ENCODE measurements around the gene DISC1.

DISC1 gene

DNA sequence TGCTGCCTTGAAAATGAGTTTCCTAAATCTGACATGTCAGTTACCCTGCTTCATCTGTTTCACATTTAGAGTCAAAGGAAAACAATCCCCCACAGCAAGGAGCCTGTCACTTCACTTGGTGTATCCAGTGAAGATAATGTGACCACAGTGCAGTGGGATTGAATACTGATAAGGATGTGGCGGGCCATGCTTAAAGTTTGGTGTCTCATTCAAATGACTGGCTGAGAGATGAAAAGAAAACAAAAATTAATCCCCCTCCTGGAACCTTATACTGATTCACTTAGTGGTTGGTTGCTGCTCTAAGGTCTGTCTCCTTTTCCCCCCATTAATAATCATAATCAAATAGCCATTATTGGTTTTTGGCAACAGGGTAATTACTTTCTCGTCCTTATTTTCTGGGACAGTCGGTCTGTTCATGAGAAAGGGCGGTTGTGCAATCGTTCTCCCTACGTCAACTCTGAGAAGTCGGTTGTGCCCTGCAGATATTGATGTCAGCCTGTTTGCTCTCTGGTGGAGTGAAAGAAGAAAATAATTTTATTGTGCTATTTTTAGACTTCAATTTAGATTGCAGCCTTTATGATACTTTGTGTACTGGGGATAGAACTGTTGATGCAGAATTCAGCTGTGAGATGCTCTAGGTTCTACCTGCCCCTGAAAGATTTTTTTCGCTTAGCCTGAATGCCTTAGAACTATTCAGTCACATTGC lies 360.2 kb downstream of the DISC1 start:
- TF ChIP-seq, protein P1, sequence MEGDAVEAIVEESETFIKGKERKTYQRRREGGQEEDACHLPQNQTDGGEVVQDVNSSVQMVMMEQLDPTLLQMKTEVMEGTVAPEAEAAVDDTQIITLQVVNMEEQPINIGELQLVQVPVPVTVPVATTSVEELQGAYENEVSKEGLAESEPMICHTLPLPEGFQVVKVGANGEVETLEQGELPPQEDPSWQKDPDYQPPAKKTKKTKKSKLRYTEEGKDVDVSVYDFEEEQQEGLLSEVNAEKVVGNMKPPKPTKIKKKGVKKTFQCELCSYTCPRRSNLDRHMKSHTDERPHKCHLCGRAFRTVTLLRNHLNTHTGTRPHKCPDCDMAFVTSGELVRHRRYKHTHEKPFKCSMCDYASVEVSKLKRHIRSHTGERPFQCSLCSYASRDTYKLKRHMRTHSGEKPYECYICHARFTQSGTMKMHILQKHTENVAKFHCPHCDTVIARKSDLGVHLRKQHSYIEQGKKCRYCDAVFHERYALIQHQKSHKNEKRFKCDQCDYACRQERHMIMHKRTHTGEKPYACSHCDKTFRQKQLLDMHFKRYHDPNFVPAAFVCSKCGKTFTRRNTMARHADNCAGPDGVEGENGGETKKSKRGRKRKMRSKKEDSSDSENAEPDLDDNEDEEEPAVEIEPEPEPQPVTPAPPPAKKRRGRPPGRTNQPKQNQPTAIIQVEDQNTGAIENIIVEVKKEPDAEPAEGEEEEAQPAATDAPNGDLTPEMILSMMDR (IDR thresholded peaks at IDR 0.05; ENCODE audit: poor library complexity, severe bottlenecking) = no peak
- H3K27ac ChIP-seq (ENCODE audit: poor library complexity, severe bottlenecking) = no peak overlapping the region
- no peak for DNase-seq (ENCODE audit: low spot score)

DNA sequence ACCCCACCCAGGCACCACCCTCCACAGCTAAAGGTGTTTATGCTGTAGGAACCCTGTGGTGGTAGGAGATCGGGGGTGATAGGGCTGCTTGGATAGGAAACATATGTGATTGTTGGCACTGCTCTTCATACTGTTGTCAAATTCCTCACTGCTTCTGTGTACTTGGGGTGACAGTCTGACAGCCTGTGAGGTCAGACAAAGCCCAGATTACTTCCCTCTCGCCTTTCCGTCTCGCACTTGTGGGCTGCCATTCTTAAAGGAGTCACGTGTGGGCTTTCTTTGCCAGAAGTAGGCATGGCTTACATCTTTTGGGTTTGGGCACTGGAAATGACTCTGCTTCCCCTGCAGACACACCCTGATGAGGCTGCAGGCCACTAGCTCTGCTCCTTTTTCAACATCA lies 363.8 kb downstream of the DISC1 start:
- TF ChIP-seq, protein P1 (IDR thresholded peaks at IDR 0.05; ENCODE audit: poor library complexity, severe bottlenecking) = no peak
- Histone ChIP-seq H3K4me1 (ENCODE audit: insufficient read depth, poor library complexity, severe bottlenecking) (no peaks in the 10 kb centered on the region), H3K36me3 (ENCODE audit: low read depth) (no peaks in the 10 kb centered on the region), H3K9me3 (ENCODE audit: severe bottlenecking) (no peaks in the 10 kb centered on the region), H3K27ac (ENCODE audit: poor library complexity, severe bottlenecking) (no peak overlapping the region), H3K4me3 (ENCODE audit: severe bottlenecking) (no peak overlapping the region), H3K27me3 (ENCODE audit: insufficient read depth, poor library complexity, severe bottlenecking) (no peaks in the 10 kb centered on the region)
- ATAC-seq (ENCODE audit: low read depth) (no peak), DNase-seq (ENCODE audit: low spot score) (no peak)

More for the DNA sequence above, 360.2 kb downstream of the DISC1 start:
- ATAC-seq (ENCODE audit: low read depth) = no peak
- Histone ChIP-seq H3K36me3 (ENCODE audit: low read depth) (no peaks in the 10 kb centered on the region), H3K4me1 (ENCODE audit: insufficient read depth, poor library complexity, severe bottlenecking) (no peaks in the 10 kb centered on the region), H3K9me3 (ENCODE audit: severe bottlenecking) (no peaks in the 10 kb centered on the region), H3K4me3 (ENCODE audit: severe bottlenecking) (no peak overlapping the region), H3K27me3 (ENCODE audit: insufficient read depth, poor library complexity, severe bottlenecking) (no peaks in the 10 kb centered on the region)

DNA sequence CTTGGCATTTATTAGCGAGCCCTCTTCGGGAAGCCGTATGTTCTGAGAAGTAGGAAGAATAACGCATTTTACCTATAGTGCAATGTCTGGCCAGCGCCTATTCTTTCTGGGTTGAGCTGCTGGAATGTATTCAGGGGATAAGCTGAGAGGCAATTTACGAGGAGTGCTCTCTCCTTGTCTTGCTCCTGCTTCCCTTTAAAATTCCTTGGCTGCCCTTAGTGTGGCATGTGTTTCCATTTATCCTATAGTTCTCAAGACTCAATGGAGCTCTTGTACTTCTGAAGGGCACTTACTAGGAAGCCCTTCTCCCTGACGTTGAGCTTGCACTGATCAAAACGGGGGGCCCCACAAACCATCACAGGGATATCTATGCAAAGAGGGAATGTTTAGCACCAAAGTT lies 364.6 kb downstream of the DISC1 start:
- ATAC-seq (ENCODE audit: low read depth) (no peak), DNase-seq (ENCODE audit: low spot score) (no peak)
- H3K4me1 ChIP-seq (ENCODE audit: insufficient read depth, poor library complexity, severe bottlenecking) = no peaks in the 10 kb centered on the region
- H3K27me3 ChIP-seq (ENCODE audit: insufficient read depth, poor library complexity, severe bottlenecking) = no peaks in the 10 kb centered on the region
- no peak overlapping the region for H3K4me3 ChIP-seq (ENCODE audit: severe bottlenecking)
- no peaks in the 10 kb centered on the region for H3K9me3 ChIP-seq (ENCODE audit: severe bottlenecking)
- H3K27ac ChIP-seq (ENCODE audit: poor library complexity, severe bottlenecking) = no peak overlapping the region
- TF ChIP-seq, protein P1 (IDR thresholded peaks at IDR 0.05; ENCODE audit: poor library complexity, severe bottlenecking) = no peak
- no peaks in the 10 kb centered on the region for H3K36me3 ChIP-seq (ENCODE audit: low read depth)

DNA sequence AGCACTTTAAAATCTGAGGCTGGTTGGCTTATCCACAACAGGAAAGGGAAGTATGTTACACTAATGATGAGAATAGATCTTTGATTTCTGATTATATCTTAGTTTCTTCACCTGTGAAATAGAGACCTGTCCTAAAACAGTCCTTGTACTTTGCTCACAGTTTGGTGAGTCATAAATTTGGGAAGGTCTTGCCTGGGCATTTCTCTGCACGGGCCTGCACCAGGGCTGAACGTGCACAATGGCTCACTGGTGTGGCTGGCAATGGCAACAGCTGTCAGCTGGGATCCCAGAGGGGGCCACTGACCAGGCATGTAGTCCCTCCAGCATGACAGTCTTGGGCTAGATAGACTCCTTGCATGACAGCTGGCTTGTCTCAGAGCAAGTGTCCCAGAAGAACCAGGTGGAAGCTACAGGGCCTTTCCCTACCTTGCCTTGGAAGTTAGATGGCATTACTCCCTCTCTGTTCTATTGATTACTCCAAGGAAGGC lies 367.4 kb downstream of the DISC1 start:
- DNase-seq (ENCODE audit: low spot score) (no peak), ATAC-seq (ENCODE audit: low read depth) (no peak)
- H3K36me3 ChIP-seq (ENCODE audit: low read depth) = no peaks in the 10 kb centered on the region
- no peaks in the 10 kb centered on the region for H3K9me3 ChIP-seq (ENCODE audit: severe bottlenecking)
- H3K27me3 ChIP-seq (ENCODE audit: insufficient read depth, poor library complexity, severe bottlenecking) = no peaks in the 10 kb centered on the region
- no peaks in the 10 kb centered on the region for H3K4me1 ChIP-seq (ENCODE audit: insufficient read depth, poor library complexity, severe bottlenecking)
- H3K27ac ChIP-seq (ENCODE audit: poor library complexity, severe bottlenecking) = no peak overlapping the region
- no peak overlapping the region for H3K4me3 ChIP-seq (ENCODE audit: severe bottlenecking)
- TF ChIP-seq, protein P1 (IDR thresholded peaks at IDR 0.05; ENCODE audit: poor library complexity, severe bottlenecking) = no peak

DNA sequence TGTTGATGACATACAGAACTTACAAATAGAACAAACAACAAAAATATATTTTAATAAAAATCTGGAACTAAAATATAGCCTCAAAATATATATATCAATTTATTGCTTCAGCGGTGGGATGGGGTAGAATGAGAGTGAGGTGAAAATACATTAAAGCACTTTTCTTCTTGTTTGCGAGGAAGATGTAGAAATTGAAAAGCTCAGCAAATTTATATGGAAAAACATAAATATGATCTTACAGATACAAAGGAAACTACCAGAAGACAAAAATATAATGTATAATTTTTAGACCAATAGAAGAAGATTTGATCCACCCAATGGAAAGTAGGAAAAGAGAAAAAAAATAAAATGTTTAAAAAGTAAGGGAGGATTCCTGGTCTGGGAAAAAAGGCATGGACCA lies 372.2 kb downstream of the DISC1 start:
- H3K4me1 ChIP-seq (ENCODE audit: insufficient read depth, poor library complexity, severe bottlenecking) = no peaks in the 10 kb centered on the region
- ATAC-seq (ENCODE audit: low read depth) = no peak
- H3K4me3 ChIP-seq (ENCODE audit: severe bottlenecking) = no peak overlapping the region

More for the DNA sequence above, 372.2 kb downstream of the DISC1 start:
- DNase-seq (ENCODE audit: low spot score) = no peak
- no peaks in the 10 kb centered on the region for H3K9me3 ChIP-seq (ENCODE audit: severe bottlenecking)
- no peaks in the 10 kb centered on the region for H3K27me3 ChIP-seq (ENCODE audit: insufficient read depth, poor library complexity, severe bottlenecking)
- H3K27ac ChIP-seq (ENCODE audit: poor library complexity, severe bottlenecking) = no peak overlapping the region
- H3K36me3 ChIP-seq (ENCODE audit: low read depth) = no peaks in the 10 kb centered on the region
- TF ChIP-seq, protein P1 (IDR thresholded peaks at IDR 0.05; ENCODE audit: poor library complexity, severe bottlenecking) = no peak

Data from RWPE2 (cell line).